ENCODE data around the gene CPLX3. TPM values are rescaled to one million over a fixed set of nuclear protein-coding genes. Genes with fewer than 3 reads are reported as not detected.

CPLX3 gene
- total and polyA plus RNA-seq, 10 of the 15 experiments (the other 5 are each of a cell fraction or from before 2014, with no cell fraction given) = 0.02 to 0.04 TPM; not detected in 8

DNA sequence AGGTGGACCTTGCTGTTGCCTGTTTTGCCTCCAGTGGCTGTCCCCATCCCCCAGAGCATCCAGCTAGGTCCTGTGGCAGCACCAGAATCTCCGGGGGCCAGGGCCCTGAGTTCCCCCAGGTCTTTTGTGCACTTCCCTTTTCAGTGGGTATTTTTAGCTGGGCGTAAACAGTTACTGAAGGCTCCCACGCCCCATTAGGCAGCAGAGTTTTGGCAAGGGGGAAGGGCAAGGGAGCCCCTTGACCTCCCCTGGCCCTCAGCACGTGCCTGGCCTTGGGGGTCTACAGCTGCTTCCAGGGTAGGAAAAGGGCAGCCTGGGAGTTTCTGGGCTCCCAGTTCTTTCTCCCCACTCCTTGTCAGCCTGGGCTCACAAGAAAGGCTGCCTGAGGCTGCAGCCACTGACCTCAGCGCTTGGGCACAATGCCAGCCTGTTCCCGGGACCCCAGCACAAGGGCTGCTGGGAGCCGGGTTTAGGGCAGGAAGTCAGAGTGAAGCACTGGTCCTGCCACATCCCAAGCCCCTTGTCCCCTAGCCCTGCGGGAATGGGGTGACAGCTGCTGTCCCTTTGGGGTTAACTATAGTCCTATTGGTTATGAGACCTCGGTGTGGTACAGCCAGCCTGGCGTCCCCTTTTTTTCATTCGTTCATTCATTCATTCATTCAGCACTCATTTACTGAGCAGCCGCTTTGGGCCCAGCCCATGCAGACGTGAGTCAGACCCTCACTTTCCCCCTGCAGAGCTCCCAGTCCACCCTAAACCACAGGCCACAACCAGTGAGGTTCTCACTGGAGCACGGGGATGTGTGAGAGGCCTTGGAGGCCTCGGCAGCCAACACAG, 36.1 kb upstream of the CPLX3 start (continued):
- TF ChIP-seq, protein P1, sequence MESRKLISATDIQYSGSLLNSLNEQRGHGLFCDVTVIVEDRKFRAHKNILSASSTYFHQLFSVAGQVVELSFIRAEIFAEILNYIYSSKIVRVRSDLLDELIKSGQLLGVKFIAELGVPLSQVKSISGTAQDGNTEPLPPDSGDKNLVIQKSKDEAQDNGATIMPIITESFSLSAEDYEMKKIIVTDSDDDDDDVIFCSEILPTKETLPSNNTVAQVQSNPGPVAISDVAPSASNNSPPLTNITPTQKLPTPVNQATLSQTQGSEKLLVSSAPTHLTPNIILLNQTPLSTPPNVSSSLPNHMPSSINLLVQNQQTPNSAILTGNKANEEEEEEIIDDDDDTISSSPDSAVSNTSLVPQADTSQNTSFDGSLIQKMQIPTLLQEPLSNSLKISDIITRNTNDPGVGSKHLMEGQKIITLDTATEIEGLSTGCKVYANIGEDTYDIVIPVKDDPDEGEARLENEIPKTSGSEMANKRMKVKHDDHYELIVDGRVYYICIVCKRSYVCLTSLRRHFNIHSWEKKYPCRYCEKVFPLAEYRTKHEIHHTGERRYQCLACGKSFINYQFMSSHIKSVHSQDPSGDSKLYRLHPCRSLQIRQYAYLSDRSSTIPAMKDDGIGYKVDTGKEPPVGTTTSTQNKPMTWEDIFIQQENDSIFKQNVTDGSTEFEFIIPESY (IDR thresholded peaks at IDR 0.05) = no peak
- TF ChIP-seq SPI1 (IDR thresholded peaks at IDR 0.05; ENCODE audit: borderline replicate concordance, insufficient read depth, low read depth, low read length) = peak; percentile 97
- TF ChIP-seq, protein P2, sequence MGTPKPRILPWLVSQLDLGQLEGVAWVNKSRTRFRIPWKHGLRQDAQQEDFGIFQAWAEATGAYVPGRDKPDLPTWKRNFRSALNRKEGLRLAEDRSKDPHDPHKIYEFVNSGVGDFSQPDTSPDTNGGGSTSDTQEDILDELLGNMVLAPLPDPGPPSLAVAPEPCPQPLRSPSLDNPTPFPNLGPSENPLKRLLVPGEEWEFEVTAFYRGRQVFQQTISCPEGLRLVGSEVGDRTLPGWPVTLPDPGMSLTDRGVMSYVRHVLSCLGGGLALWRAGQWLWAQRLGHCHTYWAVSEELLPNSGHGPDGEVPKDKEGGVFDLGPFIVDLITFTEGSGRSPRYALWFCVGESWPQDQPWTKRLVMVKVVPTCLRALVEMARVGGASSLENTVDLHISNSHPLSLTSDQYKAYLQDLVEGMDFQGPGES (IDR thresholded peaks at IDR 0.05) = no peak
- peak; percentile 7; the same call in 1 of the 2 replicates for TF ChIP-seq ZBED1 (IDR thresholded peaks at IDR 0.05; ENCODE audit: borderline replicate concordance)

DNA sequence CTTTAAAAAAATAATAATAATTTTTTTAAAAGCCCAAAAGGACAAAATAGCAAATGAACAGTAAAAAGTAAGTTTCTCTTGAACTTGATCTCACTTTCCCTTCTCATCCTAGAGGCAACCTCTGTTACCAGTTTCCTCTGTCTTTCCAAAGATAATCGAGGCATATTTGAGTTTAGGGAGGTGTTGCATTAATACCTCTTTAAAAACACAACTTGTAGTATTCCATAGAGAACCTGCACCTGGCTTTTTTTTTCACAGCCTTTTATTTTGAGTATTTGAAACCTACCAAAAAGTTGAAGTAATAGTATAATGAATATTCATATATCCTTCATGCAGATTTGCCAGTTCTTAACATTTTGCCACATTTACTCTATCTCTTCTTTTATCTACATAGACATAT, 35.4 kb upstream of the CPLX3 start:
- Histone ChIP-seq H3K36me3 (ENCODE audit: control insufficient read depth in 2 of 2, insufficient read depth in 2 of 2, low read length in 1 of 2) (peaks cover 13 to 17% of the 10 kb centered on the region in 2 experiments; a peak in 3 of 4 replicates), H3K4me2 (ENCODE audit: control insufficient read depth, insufficient read depth) (peak overlapping the region; percentile 67)
- TF ChIP-seq, protein P3, sequence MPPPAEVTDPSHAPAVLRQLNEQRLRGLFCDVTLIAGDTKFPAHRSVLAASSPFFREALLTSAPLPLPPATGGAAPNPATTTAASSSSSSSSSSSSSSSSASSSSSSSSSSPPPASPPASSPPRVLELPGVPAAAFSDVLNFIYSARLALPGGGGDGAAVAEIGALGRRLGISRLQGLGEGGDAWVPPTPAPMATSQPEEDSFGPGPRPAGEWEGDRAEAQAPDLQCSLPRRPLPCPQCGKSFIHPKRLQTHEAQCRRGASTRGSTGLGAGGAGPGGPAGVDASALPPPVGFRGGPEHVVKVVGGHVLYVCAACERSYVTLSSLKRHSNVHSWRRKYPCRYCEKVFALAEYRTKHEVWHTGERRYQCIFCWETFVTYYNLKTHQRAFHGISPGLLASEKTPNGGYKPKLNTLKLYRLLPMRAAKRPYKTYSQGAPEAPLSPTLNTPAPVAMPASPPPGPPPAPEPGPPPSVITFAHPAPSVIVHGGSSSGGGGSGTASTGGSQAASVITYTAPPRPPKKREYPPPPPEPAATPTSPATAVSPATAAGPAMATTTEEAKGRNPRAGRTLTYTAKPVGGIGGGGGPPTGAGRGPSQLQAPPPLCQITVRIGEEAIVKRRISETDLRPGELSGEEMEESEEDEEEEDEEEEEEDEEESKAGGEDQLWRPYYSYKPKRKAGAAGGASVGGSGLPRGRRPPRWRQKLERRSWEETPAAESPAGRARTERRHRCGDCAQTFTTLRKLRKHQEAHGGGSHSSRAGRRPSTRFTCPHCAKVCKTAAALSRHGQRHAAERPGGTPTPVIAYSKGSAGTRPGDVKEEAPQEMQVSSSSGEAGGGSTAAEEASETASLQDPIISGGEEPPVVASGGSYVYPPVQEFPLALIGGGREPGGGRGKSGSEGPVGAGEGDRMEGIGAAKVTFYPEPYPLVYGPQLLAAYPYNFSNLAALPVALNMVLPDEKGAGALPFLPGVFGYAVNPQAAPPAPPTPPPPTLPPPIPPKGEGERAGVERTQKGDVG (CRISPR knock-in tag; IDR thresholded peaks at IDR 0.05) = no peak
- TF ChIP-seq NRF1 (conservative IDR thresholded peaks at IDR 0.05; ENCODE audit: low read depth, low read length) (no peak), NFYB (IDR thresholded peaks at IDR 0.05; ENCODE audit: insufficient read depth, low read depth, low read length) (no peak), IKZF1 (conservative IDR thresholded peaks at IDR 0.05) (no peak)
- TF ChIP-seq, protein P4, sequence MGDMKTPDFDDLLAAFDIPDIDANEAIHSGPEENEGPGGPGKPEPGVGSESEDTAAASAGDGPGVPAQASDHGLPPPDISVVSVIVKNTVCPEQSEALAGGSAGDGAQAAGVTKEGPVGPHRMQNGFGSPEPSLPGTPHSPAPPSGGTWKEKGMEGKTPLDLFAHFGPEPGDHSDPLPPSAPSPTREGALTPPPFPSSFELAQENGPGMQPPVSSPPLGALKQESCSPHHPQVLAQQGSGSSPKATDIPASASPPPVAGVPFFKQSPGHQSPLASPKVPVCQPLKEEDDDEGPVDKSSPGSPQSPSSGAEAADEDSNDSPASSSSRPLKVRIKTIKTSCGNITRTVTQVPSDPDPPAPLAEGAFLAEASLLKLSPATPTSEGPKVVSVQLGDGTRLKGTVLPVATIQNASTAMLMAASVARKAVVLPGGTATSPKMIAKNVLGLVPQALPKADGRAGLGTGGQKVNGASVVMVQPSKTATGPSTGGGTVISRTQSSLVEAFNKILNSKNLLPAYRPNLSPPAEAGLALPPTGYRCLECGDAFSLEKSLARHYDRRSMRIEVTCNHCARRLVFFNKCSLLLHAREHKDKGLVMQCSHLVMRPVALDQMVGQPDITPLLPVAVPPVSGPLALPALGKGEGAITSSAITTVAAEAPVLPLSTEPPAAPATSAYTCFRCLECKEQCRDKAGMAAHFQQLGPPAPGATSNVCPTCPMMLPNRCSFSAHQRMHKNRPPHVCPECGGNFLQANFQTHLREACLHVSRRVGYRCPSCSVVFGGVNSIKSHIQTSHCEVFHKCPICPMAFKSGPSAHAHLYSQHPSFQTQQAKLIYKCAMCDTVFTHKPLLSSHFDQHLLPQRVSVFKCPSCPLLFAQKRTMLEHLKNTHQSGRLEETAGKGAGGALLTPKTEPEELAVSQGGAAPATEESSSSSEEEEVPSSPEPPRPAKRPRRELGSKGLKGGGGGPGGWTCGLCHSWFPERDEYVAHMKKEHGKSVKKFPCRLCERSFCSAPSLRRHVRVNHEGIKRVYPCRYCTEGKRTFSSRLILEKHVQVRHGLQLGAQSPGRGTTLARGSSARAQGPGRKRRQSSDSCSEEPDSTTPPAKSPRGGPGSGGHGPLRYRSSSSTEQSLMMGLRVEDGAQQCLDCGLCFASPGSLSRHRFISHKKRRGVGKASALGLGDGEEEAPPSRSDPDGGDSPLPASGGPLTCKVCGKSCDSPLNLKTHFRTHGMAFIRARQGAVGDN (IDR thresholded peaks at IDR 0.05) = no peak

More for the DNA sequence above, 35.4 kb upstream of the CPLX3 start:
- in situ Hi-C loops (cut with MboI) = no loop called here
- H4K20me1 ChIP-seq (ENCODE audit: control insufficient read depth, insufficient read depth) = no peaks in the 10 kb centered on the region
- ChIA-PET CTCF (interaction anchor here (1.7 to 25.9 kb wide), 3 partner anchors 7 to 30 kb away, joined by 4 to 1288 read pairs (median 109); partner anchors contain the start of gene CSK), SMC1A (ENCODE audit: uncharacterized antibody, unreplicated experiment) (interaction anchor here (0.7 to 15.7 kb wide), 4 partner anchors 7 to 160 kb away, joined by 3 to 811 read pairs (median 38); partner anchors contain the start of gene CSK), POLR2A (interaction anchor here (0.8 to 14.2 kb wide), 4 partner anchors 8 to 393 kb away, joined by 3 to 602 read pairs (median 5); partner anchors contain the start of gene CSK), RAD21 (ENCODE audit: unreplicated experiment) (interaction anchor here (1.8 to 25.2 kb wide), 3 partner anchors 1 to 79 kb away, joined by 7 to 1186 read pairs (median 1186); partner anchors contain the start of gene CSK)
- H3K9ac ChIP-seq (ENCODE audit: control insufficient read depth, insufficient read depth, low read length) = peak overlapping the region; percentile 82
- WGBS (ENCODE audit: insufficient coverage, insufficient replicate concordance, low lambda C conversion rate, missing lambda C conversion rate) = 0% methylated on average over 1 of the region's 1 CpG
- H3K27ac ChIP-seq (ENCODE audit: control insufficient read depth, insufficient read depth) = peak overlapping the region; percentile 96
- peaks cover 64% of the 10 kb centered on the region for H3K4me1 ChIP-seq (ENCODE audit: control insufficient read depth, insufficient read depth, low read length)
- no peak for DNase-seq (ENCODE audit: low read depth, low spot score)
- peak overlapping the region; percentile 77 for H3K4me3 ChIP-seq
- ATAC-seq = no peak
- BruUV-seq (replicated peaks) = TSS peak; percentile 1
- no peaks in the 10 kb centered on the region for H3K9me3 ChIP-seq (replicated peaks; ENCODE audit: control insufficient read depth, insufficient read depth, low read length)
- no peaks in the 10 kb centered on the region for H3K27me3 ChIP-seq (replicated peaks in 1 of 2; ENCODE audit: control insufficient read depth in 2 of 2, insufficient read depth in 2 of 2, low read length in 1 of 2)
- intact Hi-C loops (cut with micrococcal nuclease; ENCODE audit: unreplicated experiment) = no loop called here
- peaks cover 91% of the 10 kb centered on the region for H3K79me2 ChIP-seq (ENCODE audit: control insufficient read depth, insufficient read depth, low read length)
- H2AFZ ChIP-seq (ENCODE audit: control insufficient read depth, low read depth, low read length) = no peak overlapping the region
- FAIRE-seq = no peak

Data from GM12878 (cell line).